ENCODE data around the gene UBAP2L. TPM values are rescaled to one million over a fixed set of nuclear protein-coding genes. Genes with fewer than 3 reads are reported as not detected.

Gene UBAP2L
- total RNA-seq, 1 donor from 2014 or later: 101 TPM

DNA sequence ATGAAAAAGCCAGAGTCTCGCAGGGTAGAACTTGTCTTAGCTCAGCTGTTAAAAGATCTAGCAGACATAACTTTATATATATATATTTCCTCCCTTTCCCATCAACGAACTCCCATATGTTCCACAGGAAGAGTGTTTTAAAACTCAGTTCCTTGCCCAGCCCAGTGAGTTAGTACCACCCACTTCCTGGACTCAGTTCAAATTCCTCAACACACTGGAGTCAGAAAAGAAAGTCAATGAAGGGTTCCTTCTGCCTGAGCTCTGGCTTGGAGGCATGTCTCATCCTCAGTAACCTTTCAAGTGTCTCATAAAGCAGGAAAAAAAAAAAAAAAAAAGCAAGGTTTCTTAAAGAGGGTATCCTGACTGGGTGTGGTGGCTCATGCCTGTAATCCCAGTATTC is 44.4 kb upstream of the UBAP2L start:
- no peak overlapping the region for H3K4me3 ChIP-seq
- peaks cover 46% of the 10 kb centered on the region for H3K36me3 ChIP-seq
- TF ChIP-seq, protein P1, sequence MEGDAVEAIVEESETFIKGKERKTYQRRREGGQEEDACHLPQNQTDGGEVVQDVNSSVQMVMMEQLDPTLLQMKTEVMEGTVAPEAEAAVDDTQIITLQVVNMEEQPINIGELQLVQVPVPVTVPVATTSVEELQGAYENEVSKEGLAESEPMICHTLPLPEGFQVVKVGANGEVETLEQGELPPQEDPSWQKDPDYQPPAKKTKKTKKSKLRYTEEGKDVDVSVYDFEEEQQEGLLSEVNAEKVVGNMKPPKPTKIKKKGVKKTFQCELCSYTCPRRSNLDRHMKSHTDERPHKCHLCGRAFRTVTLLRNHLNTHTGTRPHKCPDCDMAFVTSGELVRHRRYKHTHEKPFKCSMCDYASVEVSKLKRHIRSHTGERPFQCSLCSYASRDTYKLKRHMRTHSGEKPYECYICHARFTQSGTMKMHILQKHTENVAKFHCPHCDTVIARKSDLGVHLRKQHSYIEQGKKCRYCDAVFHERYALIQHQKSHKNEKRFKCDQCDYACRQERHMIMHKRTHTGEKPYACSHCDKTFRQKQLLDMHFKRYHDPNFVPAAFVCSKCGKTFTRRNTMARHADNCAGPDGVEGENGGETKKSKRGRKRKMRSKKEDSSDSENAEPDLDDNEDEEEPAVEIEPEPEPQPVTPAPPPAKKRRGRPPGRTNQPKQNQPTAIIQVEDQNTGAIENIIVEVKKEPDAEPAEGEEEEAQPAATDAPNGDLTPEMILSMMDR (IDR thresholded peaks at IDR 0.05; ENCODE audit: borderline replicate concordance): no peak
- H3K9me3 ChIP-seq (replicated peaks): no peaks in the 10 kb centered on the region
- DNase-seq: no peak
- H3K27ac ChIP-seq (replicated peaks): peak overlapping the region; percentile 77
- intact Hi-C loops (cut with micrococcal nuclease): no loop called here
- peaks cover 62% of the 10 kb centered on the region for H3K4me1 ChIP-seq
- H3K27me3 ChIP-seq (ENCODE audit: low read depth): no peaks in the 10 kb centered on the region

DNA sequence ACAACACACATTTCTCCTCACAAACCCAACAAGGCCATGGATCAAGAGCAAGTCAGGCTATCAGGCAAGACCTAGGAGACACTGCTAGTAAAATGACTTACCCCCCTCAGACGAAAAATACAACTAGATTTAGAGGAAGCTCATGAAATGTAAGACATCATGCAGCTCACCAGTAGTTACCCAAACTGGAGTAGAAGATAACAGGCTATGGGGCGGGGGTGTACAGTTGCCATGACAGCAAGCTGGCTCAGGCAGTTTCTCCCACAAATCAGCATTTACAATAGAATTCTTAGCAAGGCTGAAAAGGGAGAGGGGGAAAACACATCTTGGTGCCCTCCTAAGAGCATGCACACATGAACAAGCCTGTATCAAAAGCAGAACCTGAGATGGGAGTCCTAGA is 42.7 kb upstream of the UBAP2L start:
- H3K27ac ChIP-seq (replicated peaks): peak overlapping the region; percentile 64
- H3K27me3 ChIP-seq (ENCODE audit: low read depth): no peaks in the 10 kb centered on the region
- H3K4me1 ChIP-seq: peaks cover 78% of the 10 kb centered on the region
- no peaks in the 10 kb centered on the region for H3K9me3 ChIP-seq (replicated peaks)
- intact Hi-C loops (cut with micrococcal nuclease): no loop called here
- DNase-seq: no peak
- H3K4me3 ChIP-seq: no peak overlapping the region
- TF ChIP-seq, protein P1 (IDR thresholded peaks at IDR 0.05; ENCODE audit: borderline replicate concordance): no peak
- peaks cover 29% of the 10 kb centered on the region for H3K36me3 ChIP-seq

DNA sequence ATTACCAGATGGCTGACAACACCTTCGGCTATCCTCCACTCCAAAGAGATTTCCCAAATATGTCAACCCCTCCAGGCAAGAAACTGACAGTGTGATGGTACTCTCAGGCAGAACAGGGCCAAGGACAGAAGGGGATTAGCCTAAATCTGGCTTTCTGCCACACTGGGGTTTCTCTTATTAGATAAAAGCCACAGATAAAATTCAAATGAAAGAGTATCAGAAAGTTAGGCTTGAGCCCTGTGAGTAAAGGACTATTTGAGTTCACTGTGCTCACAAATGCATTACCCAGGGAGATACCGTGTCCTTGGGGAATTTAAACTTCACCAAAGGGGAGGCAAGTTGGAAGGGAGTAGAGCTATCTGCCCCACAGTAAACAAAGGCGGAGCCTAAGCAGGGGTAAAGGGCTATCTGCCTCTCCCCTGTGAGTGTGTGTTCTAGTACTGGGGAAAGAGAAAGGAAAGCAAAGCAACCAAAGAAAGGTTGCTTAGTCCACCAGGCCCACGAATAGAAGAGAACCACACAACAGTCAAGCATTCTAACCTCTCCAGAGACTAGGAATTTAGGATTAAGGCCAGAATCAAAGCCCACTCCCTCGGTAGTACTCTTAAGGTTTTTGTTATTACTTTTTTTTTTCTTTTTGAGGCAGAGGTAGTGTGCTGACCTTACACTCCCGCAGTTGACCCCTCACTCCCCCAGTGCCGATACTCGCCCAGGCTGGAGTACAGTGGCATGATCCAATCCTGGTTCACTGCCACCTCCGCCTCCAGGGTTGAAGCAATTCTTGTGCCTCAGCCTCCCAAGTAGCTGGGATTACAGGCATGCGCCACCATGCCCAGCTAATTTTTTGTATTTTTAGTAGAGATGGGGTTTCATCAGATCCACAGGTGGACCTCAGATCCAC is 41.6 kb upstream of the UBAP2L start:
- Histone ChIP-seq H3K4me1 (peaks cover 85% of the 10 kb centered on the region), H3K27ac (replicated peaks) (peak overlapping the region; percentile 64), H3K27me3 (ENCODE audit: low read depth) (no peaks in the 10 kb centered on the region), H3K36me3 (peaks cover 18% of the 10 kb centered on the region), H3K9me3 (replicated peaks) (no peaks in the 10 kb centered on the region), H3K4me3 (peak overlapping the region; percentile 12)
- TF ChIP-seq, protein P1 (IDR thresholded peaks at IDR 0.05; ENCODE audit: borderline replicate concordance): no peak
- DNase-seq: no peak
- intact Hi-C loops (cut with micrococcal nuclease): no loop called here

DNA sequence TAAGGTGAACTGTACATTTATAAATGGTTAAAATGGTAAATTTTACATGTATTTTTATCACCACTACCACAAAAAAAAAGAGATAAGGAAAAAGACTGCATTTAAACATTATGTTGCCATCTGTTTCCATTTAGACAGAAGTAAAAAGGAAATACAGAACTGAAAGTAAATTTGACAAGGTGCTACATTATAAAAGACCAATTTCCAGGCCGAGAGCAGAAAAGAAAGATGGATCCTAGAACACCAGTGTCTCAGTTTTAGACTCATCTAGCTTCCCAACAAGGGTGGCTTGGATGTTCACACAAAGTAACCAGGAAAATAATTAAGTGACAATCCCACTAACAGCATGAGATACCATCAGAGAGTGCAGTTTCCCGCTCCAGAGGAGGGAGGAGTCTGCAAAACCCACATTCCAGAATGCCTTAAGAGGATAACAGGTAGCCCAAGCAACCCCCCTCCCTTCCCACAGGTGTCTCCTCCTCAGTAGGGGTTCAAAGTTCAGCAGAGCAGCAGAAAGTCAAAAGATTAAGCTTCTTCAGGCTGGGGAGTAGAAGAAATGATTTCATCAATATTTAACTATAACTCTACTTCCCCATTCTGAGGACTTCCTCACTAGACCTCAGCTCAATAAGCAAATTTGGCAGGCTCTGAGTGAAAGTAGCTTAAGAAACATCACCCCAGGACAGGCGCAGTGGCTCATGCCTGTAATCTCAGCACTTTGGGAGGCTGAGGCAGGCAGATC is 40.6 kb upstream of the UBAP2L start:
- Histone ChIP-seq H3K36me3 (peaks cover 10% of the 10 kb centered on the region), H3K9me3 (replicated peaks) (no peaks in the 10 kb centered on the region), H3K4me1 (peaks cover 85% of the 10 kb centered on the region), H3K27me3 (ENCODE audit: low read depth) (no peaks in the 10 kb centered on the region), H3K27ac (replicated peaks) (peak overlapping the region; percentile 64), H3K4me3 (peak overlapping the region; percentile 96)
- TF ChIP-seq, protein P1 (IDR thresholded peaks at IDR 0.05; ENCODE audit: borderline replicate concordance): no peak
- intact Hi-C loops (cut with micrococcal nuclease): no loop called here
- DNase-seq: no peak

DNA sequence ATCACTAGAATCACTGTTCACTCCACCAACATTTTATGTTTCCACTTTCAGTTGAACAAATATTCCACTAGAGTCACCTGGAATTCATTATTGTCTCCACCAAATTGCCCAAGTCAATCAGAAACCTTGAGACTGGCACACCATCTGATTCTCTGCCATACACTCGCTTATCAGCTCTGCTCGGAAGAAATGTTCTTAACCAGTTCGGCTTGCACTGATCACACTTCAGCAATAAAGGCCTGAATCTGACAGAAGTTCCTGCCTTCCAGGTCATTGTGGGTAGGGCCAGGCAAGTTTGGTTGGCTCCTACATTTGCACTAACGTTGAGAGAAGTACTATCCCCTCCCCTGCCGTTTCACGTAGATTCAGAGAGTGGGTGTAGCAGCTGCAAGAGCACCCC is 38.8 kb upstream of the UBAP2L start:
- no peaks in the 10 kb centered on the region for H3K36me3 ChIP-seq
- no peaks in the 10 kb centered on the region for H3K27me3 ChIP-seq (ENCODE audit: low read depth)
- TF ChIP-seq, protein P1 (IDR thresholded peaks at IDR 0.05; ENCODE audit: borderline replicate concordance): no peak
- no peaks in the 10 kb centered on the region for H3K9me3 ChIP-seq (replicated peaks)
- DNase-seq: no peak
- intact Hi-C loops (cut with micrococcal nuclease): no loop called here
- peaks cover 67% of the 10 kb centered on the region for H3K4me1 ChIP-seq
- H3K4me3 ChIP-seq: peak overlapping the region; percentile 96
- H3K27ac ChIP-seq (replicated peaks): peak overlapping the region; percentile 92

Data from left ventricle myocardium inferior (tissue), 1 donor.